Stimulated activated CD4-positive, alpha-beta T cell treated with anti-CD3 and anti-CD28 coated beads, Interleukin-2, amount 100 ng/mL, for 4 hours (primary cell): Measurements from ENCODE around the gene ZNF91.
"Not testable (repeated sequence)": the region's sequence is repeated elsewhere in the genome, so short reads cannot be mapped to it uniquely, and the experiment has no call there.

Experiments used
- DNase-seq: peaks from one replicate; pipeline ENCODE4 v3.0.0-alpha.2; 2020; ENCODE audit warnings: low read depth

The ZNF91 gene

GRCh38 chr19:23395722-23396117, 449 bp upstream of the ZNF91 start:
- DNase-seq, result not testable (repeated sequence)

GRCh38 chr19:23394511-23394910, 760 bp downstream of the ZNF91 start:
- no peak for DNase-seq

DNA sequence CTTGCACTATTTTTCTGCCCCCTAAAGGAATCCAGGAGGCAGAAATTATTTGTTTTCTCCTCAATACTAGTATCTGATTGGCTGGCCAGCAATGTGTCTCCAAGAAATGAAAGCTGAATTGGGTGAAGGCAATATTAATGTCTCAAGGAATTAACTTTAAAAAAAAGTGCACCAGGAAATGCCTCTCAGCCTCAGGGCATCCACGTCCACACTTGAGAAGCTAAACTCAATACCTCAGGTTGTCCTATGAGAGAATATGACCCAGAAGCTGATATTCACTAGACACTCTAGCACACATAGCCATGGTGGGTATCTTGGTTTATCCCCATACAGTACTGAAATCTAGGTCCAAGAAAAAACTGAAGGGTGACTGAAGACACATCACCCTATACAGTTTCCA, 2.1 kb downstream of the ZNF91 start:
- no peak for DNase-seq

- no peak for DNase-seq
These were observed 4.0 kb downstream of the ZNF91 start for GRCh38 chr19:23391236-23391635.

GRCh38 chr19:23385404-23385803, 9.9 kb downstream of the ZNF91 start:
- no peak for DNase-seq

DNA sequence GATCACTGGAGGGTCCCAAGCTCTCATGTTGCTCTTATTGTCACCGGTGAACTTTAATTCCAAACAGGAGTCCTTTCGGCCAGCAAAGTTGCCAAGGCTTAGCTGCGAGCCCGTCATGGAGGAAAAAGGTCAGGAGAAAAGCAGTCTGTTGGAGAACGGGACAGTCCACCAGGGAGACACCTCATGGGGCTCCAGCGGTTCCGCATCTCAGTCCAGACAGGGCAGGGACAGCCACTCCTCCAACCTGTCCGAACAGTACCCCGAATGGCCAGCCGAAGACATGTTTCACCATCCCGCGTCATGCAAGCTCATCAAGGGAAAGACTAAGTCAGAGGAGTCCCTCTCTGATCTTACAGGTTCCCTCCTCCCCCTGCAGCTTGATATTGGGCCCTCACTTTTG, 10.4 kb downstream of the ZNF91 start:
- no peak for DNase-seq

DNA sequence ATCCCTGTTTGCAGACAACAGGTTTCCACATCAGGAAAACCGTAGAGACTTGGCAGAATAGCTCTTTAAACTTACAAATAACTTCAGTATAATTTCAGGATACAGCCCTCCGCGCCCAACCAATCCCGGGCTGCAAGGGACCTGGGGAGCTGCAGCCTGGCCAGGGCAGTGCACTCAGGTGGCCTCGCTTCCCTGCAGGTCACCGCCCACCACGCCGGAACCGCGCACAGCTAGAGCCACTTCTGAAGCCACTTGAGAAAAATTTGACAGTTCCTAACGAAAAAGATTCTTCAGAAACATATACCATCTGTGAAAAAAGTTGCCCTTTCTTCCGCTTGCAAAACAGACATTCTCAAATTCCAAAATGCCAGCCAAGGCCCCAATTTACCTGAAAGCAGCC, 11.1 kb downstream of the ZNF91 start:
- DNase-seq, result no peak

DNA sequence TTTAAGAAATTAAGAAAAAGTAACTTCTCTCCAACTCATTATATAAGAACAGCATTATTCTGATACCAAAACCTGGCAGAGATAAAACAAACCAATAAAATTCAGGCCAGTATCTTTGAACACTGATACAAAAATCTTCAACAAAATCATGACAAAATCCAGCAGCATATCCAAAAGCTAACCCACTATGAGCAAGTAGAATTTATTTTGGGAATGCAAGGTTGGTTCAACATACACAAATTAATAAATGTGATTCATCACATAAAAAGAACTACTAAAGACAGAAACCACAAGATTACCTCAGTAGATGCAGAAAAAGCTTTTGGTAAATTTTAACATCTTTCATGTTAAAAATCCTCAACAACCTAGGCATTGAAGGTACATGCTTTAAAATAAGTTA, 12.3 kb downstream of the ZNF91 start:
- DNase-seq, result no peak

GRCh38 chr19:23381114-23381513, 14.2 kb downstream of the ZNF91 start:
- DNase-seq, result no peak

GRCh38 chr19:23379671-23380070, 15.6 kb downstream of the ZNF91 start:
- not testable (repeated sequence) for DNase-seq

- DNase-seq, result no peak
These were observed 16.3 kb downstream of the ZNF91 start for GRCh38 chr19:23378948-23379347.

- DNase-seq, result no peak
These were observed 18.0 kb downstream of the ZNF91 start for GRCh38 chr19:23377276-23377675.

DNA sequence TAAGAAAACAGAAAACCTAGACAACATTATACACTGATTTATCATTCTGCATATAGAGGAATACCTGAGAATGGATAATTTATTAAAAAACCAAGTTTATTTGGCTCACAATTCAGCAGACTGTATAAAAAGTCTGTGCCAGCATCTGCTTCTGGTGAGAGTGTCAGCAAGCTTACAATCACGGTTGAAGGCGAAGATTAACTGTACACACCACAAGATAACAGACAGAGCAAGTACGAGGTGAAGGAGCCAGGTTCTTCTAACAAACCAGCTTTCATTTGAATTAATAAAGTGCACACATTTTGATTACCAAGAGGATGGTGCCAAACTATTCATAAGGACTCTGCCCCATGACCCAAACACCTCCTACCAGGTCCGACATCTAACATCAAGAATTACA, 28.8 kb downstream of the ZNF91 start:
- DNase-seq, result no peak

DNA sequence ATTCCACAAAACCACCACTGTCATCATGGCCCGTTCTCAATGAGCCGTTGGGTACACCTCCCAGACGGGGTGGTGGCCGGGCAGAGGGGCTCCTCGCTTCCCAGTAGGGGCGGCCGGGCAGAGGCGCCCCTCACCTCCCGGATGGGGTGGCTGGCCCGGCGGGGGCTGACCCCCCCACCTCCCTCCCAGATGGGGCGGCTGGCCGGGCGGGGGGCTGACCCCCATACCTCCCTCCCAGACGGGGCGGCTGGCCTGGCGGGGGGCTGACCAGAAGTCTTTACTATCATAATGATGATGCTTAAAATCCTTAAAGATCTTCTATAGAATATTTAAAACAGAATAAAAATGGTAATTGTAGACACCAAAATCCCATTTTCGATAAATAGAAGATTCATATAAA, 29.2 kb downstream of the ZNF91 start:
- not testable (repeated sequence) for DNase-seq

DNA sequence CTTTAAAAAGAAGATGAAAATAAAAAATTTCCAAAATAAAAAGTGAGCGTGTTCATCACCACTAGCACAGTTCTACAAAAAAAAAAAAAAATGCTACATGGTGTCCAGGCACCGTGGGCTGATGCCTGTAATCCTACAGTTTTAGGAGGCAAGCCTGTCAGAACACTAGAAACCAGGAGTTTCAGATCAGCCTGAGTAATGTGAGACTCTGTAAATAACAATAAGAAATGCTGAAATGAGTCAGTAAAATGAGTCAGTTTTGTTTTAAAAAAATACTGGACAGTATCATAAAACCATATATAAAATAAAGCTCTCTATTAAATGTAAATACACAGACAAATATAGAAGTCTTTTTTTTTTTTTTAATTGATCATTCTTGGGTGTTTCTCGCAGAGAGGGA, 30.0 kb downstream of the ZNF91 start:
- DNase-seq, result no peak

GRCh38 chr19:23361843-23362242, 33.4 kb downstream of the ZNF91 start:
- not testable (repeated sequence) for DNase-seq

GRCh38 chr19:23351806-23352205, 43.5 kb downstream of the ZNF91 start:
- DNase-seq, result no peak

DNA sequence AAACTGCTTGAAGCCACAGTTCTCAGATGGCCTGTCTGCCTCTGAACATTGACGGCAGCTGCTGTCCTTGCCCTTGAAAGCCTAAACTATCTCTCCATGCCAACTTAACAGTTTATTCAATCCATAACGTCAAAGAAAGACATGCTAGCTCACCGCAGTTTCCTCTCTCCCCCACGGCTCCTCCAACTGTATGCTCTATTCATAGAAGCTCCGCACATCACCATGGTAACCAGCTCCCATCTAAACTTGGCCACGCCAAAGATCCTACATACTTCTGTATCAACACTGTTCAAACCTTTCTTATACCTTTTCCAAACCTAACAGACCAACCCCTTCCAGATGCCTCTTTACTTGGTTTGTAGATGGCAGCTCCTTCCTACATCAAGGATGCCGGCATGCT, 48.6 kb downstream of the ZNF91 start:
- DNase-seq, result no peak

DNA sequence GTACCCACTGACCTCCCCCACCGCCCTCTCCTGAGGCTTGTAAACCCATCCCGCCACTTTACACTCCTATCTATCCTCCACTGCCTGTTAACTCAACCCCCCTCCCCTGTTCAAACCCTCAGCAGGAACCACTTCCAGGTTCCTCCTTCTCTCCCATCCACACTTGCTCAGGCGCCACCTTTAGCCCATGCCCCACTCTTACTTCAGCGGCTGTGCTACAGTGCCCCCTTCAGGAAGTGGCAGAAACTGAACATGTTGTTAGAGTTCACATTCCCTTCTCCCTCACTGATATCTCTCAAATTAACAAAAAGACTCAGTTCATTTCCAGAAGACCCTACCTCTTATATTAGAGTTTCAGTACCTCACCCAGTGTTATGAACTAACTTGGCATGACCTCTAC, 49.4 kb downstream of the ZNF91 start:
- DNase-seq, result no peak

DNA sequence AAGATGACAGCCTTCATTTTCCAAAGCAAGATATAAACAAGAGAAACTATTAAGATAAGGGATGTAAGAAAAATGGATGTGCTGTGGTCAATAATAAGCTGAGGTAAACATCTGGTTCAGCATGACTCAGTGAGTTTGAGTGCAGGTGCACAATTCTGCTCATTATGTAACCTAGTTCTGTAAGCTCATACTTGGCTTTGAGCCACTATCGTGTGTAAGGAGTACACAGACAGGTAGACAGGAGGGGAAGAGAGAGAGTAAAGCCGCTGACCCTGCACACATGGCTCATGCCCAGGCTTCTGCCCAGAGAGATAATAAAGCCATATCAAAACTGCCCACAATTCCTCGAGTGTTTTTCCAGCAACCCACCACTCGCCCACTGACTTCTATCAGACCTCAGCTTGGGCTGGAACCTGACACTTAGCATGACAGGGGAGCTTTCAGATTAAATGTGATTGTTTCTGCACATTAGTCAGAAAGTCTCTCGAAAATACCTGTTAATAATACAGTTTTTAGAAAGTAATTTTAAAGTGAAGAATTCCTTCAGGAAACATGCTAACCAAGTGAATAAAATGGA, 51.7 kb downstream of the ZNF91 start:
- DNase-seq, result no peak

GRCh38 chr19:23328211-23328610, 67.1 kb downstream of the ZNF91 start:
- DNase-seq, result no peak

GRCh38 chr19:23321953-23322549, 73.2 kb downstream of the ZNF91 start:
- DNase-seq, result no peak

GRCh38 chr19:23321403-23321802, 73.9 kb downstream of the ZNF91 start:
- not testable (repeated sequence) for DNase-seq

DNA sequence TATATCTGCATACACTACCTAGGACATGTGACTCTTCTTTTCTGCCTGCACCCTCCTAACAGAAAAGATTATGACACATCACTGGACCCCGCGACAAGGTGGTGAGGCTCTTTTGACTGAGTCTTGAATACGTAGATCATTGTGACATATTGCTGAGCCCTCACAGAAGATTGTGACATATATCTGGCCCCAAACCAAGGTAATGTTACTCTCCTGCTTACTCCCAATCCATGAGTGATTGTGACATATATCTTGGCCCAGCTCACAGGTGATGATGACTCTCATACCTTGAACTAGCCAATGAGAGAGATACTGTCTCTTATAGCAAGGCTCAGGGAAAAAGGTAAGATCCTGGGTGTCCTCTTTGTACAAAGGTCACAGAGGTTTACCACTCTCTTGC, 75.7 kb downstream of the ZNF91 start:
- DNase-seq, result not testable (repeated sequence)
